Fibroblast of skin of abdomen (primary cell): ENCODE results near the gene CYTH4.

Experiments used
- DNase-seq: peaks from one replicate; pipeline ENCODE4 v3.0.0-alpha.2; 2013

The CYTH4 gene

GRCh38 chr22:37270928-37271650 is 11.2 kb upstream of the CYTH4 start:
- peak; percentile 29 for DNase-seq

- peak; percentile 72 for DNase-seq
Observed at GRCh38 chr22:37273126-37273845, 9.0 kb upstream of the CYTH4 start.

GRCh38 chr22:37273846-37274225 is 8.5 kb upstream of the CYTH4 start:
- no peak for DNase-seq

DNA sequence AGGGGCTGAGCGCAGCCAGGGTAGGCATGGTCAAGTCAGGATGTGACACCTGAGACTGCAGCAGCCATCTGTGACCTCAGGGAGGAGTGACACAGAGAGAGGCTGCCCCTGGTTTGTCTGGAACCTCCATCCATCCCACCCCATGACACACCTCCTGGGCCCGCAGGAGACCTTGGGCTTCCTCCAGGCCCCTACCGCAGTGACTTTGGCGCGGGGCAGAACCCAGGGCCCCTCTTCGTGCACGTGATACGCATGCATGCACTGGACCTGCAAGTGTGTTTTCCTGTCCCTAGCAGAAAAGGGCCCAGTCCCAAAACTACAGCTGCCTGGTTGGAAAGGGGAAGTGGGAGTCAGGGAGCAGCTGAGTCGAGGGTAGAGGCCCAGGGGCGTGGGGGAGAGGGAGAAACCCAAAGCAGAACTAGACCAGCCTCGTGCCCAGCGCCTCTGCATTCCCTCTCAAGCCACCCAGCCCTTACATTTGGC is 7.9 kb upstream of the CYTH4 start:
- DNase-seq, result no peak

- DNase-seq, result no peak
Observed at GRCh38 chr22:37275134-37275533, 7.2 kb upstream of the CYTH4 start.

GRCh38 chr22:37275622-37276021 is 6.7 kb upstream of the CYTH4 start:
- no peak for DNase-seq

DNA sequence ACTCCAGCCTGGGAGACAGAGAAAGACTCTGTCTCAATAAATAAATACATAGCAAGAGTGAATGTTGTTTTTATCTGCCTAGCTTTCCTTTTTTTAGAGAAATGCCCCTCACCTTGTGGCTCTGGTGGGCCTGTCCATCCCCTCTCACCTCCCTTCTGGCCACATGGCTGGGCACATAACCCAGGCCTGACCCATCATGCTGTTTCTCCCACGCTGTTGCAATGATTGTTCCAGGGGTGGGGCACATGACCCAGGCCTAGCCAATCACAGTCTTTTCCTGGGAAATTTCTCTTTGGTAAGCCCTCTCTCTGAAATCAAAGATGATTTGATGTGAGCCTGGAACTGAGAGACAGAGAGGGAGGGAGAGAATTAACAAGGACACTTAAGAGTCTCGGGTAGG is 5.5 kb upstream of the CYTH4 start:
- no peak for DNase-seq

- DNase-seq, result no peak
Observed at GRCh38 chr22:37277384-37277783, 4.9 kb upstream of the CYTH4 start.

DNA sequence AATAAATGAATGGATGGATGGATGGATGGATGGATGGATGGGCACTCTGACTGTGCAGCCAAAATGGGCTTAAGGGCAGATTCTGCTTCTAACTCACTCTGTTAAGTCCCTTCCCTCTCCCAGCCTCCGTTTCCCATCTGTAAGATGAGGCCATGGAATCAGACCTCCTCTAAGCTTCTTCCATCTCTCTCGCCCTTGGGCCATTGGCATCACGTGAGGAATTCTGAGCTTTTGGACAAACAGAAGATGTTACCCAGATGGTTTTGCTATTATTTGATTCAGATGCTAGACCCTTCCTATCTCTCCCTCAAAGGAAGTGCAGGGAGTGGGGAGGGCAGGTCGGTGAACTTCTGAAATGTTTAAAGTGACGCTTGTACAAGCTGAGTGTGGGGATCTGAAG is 4.0 kb upstream of the CYTH4 start:
- no peak for DNase-seq

DNA sequence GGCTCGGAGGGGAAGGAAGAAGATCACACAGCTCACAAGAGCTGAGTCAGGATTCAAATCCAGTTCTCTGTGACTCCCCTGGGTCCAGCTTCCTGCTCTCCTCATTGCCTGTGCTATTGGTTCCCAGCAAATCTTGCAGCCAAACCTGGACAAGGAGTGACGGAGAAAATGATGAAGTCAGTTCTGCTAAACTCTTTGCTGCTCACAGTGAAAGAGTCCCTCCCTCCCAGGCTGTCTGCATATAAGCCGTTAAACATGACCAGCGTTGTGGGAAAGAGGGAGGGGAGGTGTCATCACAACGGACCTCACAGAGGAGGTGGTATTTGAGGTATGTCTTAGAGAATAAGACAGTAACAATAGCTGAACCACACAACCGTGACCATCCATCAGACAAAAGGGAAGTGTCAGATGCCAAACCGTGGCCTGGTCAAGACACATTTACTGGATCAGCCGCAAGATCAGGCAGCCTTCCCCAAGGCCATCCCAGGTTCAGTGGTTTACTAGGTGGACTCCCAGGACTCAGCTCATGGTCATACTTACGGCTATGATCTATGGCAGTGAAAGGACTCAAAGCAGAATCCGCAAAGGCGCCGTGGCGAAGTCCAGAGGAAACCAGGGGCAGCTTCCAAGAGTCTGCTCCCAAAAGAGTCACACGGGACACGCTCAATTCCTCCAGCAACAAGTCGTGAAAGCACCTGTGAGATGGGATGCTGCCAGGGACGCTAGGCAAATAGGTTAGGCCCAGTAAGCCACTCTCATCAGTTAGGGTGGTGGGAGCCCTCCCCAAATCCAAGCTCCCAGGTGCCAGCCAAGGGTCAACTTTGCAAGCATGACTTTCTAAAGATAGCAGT is 2.8 kb upstream of the CYTH4 start:
- peak; percentile 36 for DNase-seq

GRCh38 chr22:37280718-37281117 is 1.6 kb upstream of the CYTH4 start:
- no peak for DNase-seq

DNA sequence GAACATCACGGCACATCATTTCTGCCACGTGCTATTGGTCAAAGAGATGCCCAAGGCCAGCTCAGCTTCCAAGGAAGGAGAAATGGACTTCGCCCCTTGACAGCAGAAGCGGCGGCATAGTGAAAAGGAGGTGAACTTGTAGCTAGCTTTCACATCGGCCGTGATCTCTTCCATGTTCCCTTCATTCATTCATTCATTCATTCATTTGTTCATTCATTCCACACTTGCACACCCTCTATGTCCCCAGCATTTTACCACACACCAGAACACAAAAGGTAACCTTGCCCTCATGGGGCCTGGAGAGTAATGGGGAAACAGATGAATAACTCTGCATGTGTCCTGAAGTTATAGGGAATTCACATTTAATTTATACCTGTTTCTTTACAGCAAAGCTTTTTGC is 1.1 kb upstream of the CYTH4 start:
- no peak for DNase-seq

DNA sequence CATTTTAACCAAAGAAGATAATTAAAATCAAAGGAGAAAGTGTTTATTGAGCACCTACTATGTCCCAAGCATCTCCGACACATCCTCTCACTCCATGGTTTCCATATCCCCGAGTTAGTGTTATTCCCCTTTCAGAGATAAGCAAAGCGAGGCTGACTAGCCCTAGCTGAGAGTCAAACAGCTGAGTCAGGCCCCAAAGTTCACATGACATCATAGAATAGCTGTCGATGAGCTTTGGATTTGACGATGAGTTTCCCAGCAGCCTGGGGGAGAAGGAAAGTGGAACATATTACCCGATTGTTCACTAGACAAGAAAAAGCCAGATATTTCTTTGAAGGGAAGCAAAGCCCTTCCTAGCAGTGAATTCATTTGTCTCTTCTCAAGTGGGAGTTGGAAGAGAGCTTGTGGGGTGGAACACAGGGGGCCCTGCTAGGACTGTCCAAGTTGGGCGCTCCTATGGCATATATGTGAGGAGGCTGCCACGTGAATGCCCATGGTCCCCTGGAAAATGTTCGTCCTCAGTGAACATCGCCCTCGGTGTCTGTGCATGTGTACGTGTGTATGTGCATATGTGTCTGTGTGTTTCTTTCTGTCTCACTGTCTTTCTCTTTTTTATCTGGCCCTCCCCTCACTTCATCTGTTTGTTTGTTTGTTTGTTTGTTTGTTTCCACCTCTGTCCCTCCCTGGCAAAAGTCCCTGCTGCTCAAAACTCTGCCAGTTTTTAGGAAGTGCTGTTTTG is 493 bp upstream of the CYTH4 start:
- DNase-seq, result no peak

GRCh38 chr22:37283393-37283937 is 1.2 kb downstream of the CYTH4 start:
- DNase-seq, result no peak

GRCh38 chr22:37284126-37284804 is 2.0 kb downstream of the CYTH4 start:
- no peak for DNase-seq

- DNase-seq, result no peak
Observed at GRCh38 chr22:37284805-37285355, 2.6 kb downstream of the CYTH4 start.

DNA sequence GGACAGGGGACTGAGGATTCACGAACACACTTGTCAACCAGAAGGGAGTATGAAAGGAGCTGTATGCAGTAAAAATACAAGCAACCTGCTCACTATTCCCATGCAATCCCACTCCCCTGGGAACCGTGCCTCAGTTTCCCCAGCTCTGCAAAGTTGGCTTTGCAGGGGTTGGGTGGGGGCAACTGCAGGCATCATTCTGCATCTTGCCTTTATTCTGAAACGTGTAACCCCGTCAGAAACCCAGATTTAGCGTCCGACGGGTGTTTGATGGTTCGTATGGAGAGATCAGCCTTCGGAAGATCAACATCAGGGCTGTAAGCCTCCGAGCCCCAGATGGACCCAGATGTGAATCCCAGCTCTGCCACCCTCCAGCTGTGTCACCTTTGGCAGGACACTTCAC is 3.6 kb downstream of the CYTH4 start:
- no peak for DNase-seq

- no peak for DNase-seq
Observed at GRCh38 chr22:37287550-37287951, 5.2 kb downstream of the CYTH4 start.

- DNase-seq, result no peak
Observed at GRCh38 chr22:37288521-37288920, 6.2 kb downstream of the CYTH4 start.

DNA sequence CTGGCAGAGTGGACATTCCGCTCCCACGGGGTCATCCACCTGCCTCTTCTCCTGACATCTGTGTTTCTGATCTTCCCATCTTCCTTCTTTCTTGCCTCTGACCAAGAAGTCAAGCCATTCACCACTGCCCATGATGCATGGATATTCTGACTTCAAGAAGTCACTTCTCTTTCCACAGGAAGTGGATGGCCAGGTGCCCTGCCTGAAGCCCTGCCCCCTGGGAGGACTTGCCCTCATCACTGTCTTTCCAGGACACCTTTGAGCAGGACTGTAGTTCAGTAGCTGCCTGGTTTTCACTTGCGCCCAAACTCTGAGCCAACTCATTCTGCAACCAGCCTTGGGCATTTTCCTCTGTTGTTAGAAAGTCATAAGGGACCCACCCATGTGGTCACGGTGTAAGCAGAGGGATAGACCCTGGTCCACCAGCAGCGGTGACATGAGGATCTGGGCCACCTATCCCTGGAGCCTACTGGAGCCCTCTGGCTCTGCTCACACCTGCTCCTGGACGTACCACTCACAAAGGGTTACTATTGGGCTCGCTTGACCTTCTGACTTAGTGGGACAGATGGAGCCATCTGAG is 6.9 kb downstream of the CYTH4 start:
- DNase-seq, result no peak

GRCh38 chr22:37290737-37291136 is 8.4 kb downstream of the CYTH4 start:
- peak; percentile 55 for DNase-seq
